OCI-LY7 (cell line): ENCODE results near the gene CENPP. TPM values are rescaled to one million over a fixed set of nuclear protein-coding genes. Genes with fewer than 3 reads are reported as not detected.

Experiments used
- BruUV-seq: library from RNA; stranded (reverse); fragments of 400-500 nt; replicated peaks from 2 replicates; lab custom pipeline; 2021; lab: Mats Ljungman, UMichigan
- CTCF ChIA-PET: fragments of 300-600 bp; sonication (Branson Sonifier 250); formaldehyde crosslinking; loops from one replicate; lab custom pipeline; 2022; ENCODE audit warnings: antibody characterized with exemption; ENCODE audit not compliant: unreplicated experiment; lab: Charles Lee
- POLR2A ChIA-PET: fragments of 300-600 bp; sonication (Branson Sonifier 250); formaldehyde crosslinking; loops from one replicate; lab custom pipeline; 2022; ENCODE audit warnings: antibody characterized with exemption; lab: Charles Lee
- DNase-seq: peaks from one replicate; pipeline ENCODE4 v3.0.0-alpha.2; 2015; ENCODE audit warnings: low spot score
- H2AFZ ChIP-seq: fragments of 200-600 bp; sonication (generic), shearing (Covaris generic); 2 replicates; pipeline ENCODE4 v1.6.1; 2014; ENCODE audit warnings: mild to moderate bottlenecking, antibody characterized with exemption, low read length, moderate library complexity
- H3K27ac ChIP-seq: fragments of 200-600 bp; sonication (generic); 2 replicates; pipeline ENCODE4 v1.5.1; 2014; ENCODE audit warnings: mixed run types, low read depth, mild to moderate bottlenecking, moderate library complexity, low read length, inconsistent platforms; ENCODE audit not compliant: poor library complexity, severe bottlenecking
- H3K36me3 ChIP-seq: fragments of 200-600 bp; sonication (generic); 2 replicates; pipeline ENCODE4 v1.6.1; 2014; ENCODE audit warnings: mild to moderate bottlenecking, antibody characterized with exemption, low read length, moderate library complexity, mixed read lengths; ENCODE audit not compliant: insufficient read depth
- H3K4me1 ChIP-seq: fragments of 200-600 bp; sonication (generic); 2 replicates; pipeline ENCODE4 v1.5.1; 2014; ENCODE audit warnings: mild to moderate bottlenecking, low read length; ENCODE audit not compliant: insufficient read depth, poor library complexity, severe bottlenecking
- H3K4me2 ChIP-seq: fragments of 200-600 bp; sonication (generic); 2 replicates; pipeline ENCODE4 v1.6.1; 2014; ENCODE audit warnings: mild to moderate bottlenecking, low read length
- H3K4me3 ChIP-seq: fragments of 200-600 bp; sonication (generic); 2 replicates; pipeline ENCODE4 v1.5.1; 2014; ENCODE audit warnings: mild to moderate bottlenecking, low read depth, low read length; ENCODE audit not compliant: poor library complexity, severe bottlenecking
- H3K79me2 ChIP-seq: fragments of 200-600 bp; sonication (generic); 2 replicates; pipeline ENCODE4 v1.6.1; 2016; ENCODE audit warnings: low read depth, mild to moderate bottlenecking, low read length, moderate library complexity, mixed read lengths; ENCODE audit not compliant: insufficient read depth
- H3K9me2 ChIP-seq: fragments of 200-600 bp; sonication (generic); 2 replicates; pipeline ENCODE4 v1.6.1; 2016; ENCODE audit warnings: mild to moderate bottlenecking, low read length, mixed read lengths; ENCODE audit not compliant: insufficient read depth
- H3K9me3 ChIP-seq: fragments of 200-600 bp; sonication (generic); 2 replicates; pipeline ENCODE4 v1.6.1; 2014; ENCODE audit warnings: mild to moderate bottlenecking, mixed run types, low read length, mixed read lengths
- H4K20me1 ChIP-seq: fragments of 200-600 bp; sonication (generic); 2 replicates; pipeline ENCODE4 v1.6.1; 2014; ENCODE audit warnings: mild to moderate bottlenecking, antibody characterized with exemption, low read length, moderate library complexity, mixed read lengths; ENCODE audit not compliant: insufficient read depth
- EZH2phosphoT487 ChIP-seq: fragments of 200-600 bp; sonication (generic); IDR thresholded peaks from 2 replicates; pipeline ENCODE4 v1.6.1; 2018; ENCODE audit warnings: low read depth, borderline replicate concordance, mild to moderate bottlenecking, mixed run types, antibody characterized with exemption, low read length, moderate library complexity, mixed read lengths
- intact Hi-C: fragments of 100-400 bp; cut with micrococcal nuclease; formaldehyde crosslinking; loops from one replicate; pipeline ENCODE4 v1.10.0; 2022; ENCODE audit not compliant: unreplicated experiment
- total RNA-seq, 2 experiments: library from RNA; depleted of rRNA in 1 of 2; stranded (reverse); fragments of >200 nt in 1 of 2; shearing (Covaris generic) in 1 of 2; gene quantifications; 2 replicates each; pipeline ENCODE4 v1.2.3, GENCODE V29; 2014 to 2022
- TF ChIP-seq, protein P1 (sequence below): fragments of 200-600 bp; sonication (generic); conservative IDR thresholded peaks from 2 replicates; pipeline ENCODE4 v1.5.1; 2014; ENCODE audit warnings: mild to moderate bottlenecking, antibody characterized with exemption, low read length, moderate library complexity, mixed read lengths

CENPP gene
- total RNA-seq, 2 experiments from 2014 or later, result 25.4 to 30.9 TPM

DNA sequence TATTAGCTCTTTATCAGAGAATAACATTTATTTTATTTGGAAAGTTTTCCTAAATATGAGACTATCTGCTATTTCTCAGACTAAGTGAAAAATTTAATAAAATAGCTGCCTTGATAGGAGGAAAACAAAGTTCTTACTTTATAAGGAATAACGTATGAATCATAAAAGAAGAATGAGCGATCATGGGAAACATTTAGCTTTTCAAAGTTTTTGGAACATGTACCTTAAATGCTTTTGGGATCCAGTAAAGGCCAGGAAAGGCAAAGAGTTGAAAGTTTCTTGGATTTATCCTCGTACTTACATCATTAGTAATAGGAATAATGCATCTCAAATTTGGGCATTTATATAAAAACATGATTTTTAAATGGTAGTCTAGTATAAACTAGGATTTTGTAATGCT is 59.2 kb downstream of the CENPP start:
- no TSS peak for BruUV-seq
- H3K9me2 ChIP-seq, result no peaks in the 10 kb centered on the region
- H3K4me1 ChIP-seq, result no peaks in the 10 kb centered on the region
- peaks cover 18% of the 10 kb centered on the region for H3K36me3 ChIP-seq
- ChIA-PET POLR2A (no interaction called here), CTCF (no interaction called here)
- H4K20me1 ChIP-seq, result no peaks in the 10 kb centered on the region
- no peaks in the 10 kb centered on the region for H3K79me2 ChIP-seq
- intact Hi-C loops, result no loop called here
- H3K27ac ChIP-seq, result no peak overlapping the region
- no peak overlapping the region for H3K4me3 ChIP-seq
- H3K4me2 ChIP-seq, result no peak overlapping the region
- TF ChIP-seq, protein P1, sequence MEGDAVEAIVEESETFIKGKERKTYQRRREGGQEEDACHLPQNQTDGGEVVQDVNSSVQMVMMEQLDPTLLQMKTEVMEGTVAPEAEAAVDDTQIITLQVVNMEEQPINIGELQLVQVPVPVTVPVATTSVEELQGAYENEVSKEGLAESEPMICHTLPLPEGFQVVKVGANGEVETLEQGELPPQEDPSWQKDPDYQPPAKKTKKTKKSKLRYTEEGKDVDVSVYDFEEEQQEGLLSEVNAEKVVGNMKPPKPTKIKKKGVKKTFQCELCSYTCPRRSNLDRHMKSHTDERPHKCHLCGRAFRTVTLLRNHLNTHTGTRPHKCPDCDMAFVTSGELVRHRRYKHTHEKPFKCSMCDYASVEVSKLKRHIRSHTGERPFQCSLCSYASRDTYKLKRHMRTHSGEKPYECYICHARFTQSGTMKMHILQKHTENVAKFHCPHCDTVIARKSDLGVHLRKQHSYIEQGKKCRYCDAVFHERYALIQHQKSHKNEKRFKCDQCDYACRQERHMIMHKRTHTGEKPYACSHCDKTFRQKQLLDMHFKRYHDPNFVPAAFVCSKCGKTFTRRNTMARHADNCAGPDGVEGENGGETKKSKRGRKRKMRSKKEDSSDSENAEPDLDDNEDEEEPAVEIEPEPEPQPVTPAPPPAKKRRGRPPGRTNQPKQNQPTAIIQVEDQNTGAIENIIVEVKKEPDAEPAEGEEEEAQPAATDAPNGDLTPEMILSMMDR, result no peak
- no peak for TF ChIP-seq EZH2phosphoT487
- no peak for DNase-seq
- no peaks in the 10 kb centered on the region for H3K9me3 ChIP-seq
- no peak overlapping the region for H2AFZ ChIP-seq

DNA sequence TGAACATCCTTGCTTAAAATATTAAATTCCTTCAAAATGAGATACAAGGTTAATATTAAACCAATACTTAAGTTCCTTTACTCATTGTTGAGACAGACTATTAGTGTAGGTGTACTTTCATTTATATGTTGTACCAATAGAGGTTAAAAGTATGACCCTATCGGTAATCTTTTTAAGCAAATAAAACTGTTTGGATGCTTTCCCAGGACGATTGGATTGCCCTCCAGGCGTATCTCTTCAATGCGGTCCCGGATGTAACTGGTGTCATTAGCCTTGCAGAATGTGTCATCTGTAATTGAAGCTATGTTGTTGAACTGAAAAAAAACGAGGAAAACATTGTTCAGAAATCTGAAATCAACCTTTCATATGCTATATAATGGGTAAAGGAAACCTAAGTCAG is 59.7 kb downstream of the CENPP start:
- DNase-seq, result no peak
- H3K9me2 ChIP-seq, result no peaks in the 10 kb centered on the region
- no peaks in the 10 kb centered on the region for H3K4me1 ChIP-seq
- no peak overlapping the region for H3K4me3 ChIP-seq
- H2AFZ ChIP-seq, result no peak overlapping the region
- no peak overlapping the region for H3K27ac ChIP-seq
- H4K20me1 ChIP-seq, result no peaks in the 10 kb centered on the region
- no peaks in the 10 kb centered on the region for H3K9me3 ChIP-seq
- TF ChIP-seq, protein P1, result no peak
- no peak for TF ChIP-seq EZH2phosphoT487
- ChIA-PET POLR2A (no interaction called here), CTCF (no interaction called here)
- no peak overlapping the region for H3K4me2 ChIP-seq
- intact Hi-C loops, result no loop called here
- peaks cover 13% of the 10 kb centered on the region for H3K36me3 ChIP-seq
- no TSS peak for BruUV-seq
- no peaks in the 10 kb centered on the region for H3K79me2 ChIP-seq

DNA sequence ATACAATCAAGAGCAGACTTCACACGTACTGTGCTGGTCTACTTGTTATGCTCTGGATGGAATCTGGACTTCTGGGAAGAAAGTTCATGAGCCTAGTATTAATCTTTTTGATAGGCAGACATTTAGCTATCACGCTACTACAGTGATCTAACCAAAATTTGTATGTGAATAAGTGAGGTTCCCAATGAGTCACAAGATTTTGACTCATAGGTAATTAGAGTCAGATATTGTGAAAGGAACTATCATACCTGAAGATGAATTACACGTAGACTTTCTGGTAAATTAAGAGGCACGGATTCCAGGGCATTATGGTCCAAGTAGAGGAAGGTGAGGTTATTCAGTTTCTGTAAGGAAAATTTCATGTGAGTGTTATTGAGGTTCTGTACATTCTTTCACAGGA is 60.2 kb downstream of the CENPP start:
- BruUV-seq, result no TSS peak
- no peak overlapping the region for H3K4me3 ChIP-seq
- no peaks in the 10 kb centered on the region for H3K9me3 ChIP-seq
- CTCF ChIA-PET, result no interaction called here
- intact Hi-C loops, result no loop called here
- H2AFZ ChIP-seq, result no peak overlapping the region
- no peak for DNase-seq
- no peak overlapping the region for H3K4me2 ChIP-seq
- H3K9me2 ChIP-seq, result no peaks in the 10 kb centered on the region
- no peak overlapping the region for H3K27ac ChIP-seq
- no peaks in the 10 kb centered on the region for H4K20me1 ChIP-seq
- H3K36me3 ChIP-seq, result peaks cover 8% of the 10 kb centered on the region
- H3K79me2 ChIP-seq, result no peaks in the 10 kb centered on the region
- POLR2A ChIA-PET, result interaction anchor here (0.6 to 1.7 kb wide), 2 partner anchors 9 to 52 kb away, joined by 4 to 6 read pairs; no protein-coding TSS in a partner anchor
- no peaks in the 10 kb centered on the region for H3K4me1 ChIP-seq
- TF ChIP-seq, protein P1, result no peak
- no peak for TF ChIP-seq EZH2phosphoT487
